ENCODE measurements around the gene RCN2. TPM values are rescaled to one million over a fixed set of nuclear protein-coding genes. Genes with fewer than 3 reads are reported as not detected.
A peak's percentile ranks its signal among the peaks of the same experiment; 100 is the strongest.

RCN2 gene
- polyA plus RNA-seq, 1 experiment = 123 TPM

DNA sequence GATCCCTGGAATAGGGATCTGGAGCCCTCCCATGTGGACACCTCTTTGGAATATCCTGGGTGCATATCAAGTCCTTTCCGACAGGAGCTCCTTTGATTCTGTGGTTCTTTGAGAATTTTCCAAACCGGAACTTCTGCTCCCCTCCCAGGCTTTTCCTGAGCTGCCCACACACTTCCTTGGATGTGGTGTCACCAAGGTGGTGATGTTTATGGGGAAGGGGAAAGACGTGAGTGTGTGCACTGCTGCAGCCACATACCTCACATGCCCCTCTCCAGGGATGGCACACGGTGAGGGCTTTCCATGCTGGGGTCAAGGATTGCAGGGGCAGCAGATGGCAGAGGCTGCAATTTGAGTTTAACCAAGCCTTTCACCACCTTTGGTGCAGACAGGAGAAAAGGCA is 35.5 kb downstream of the RCN2 start:
- ChIA-PET POLR2A (no interaction called here), CTCF (no interaction called here)
- TF ChIP-seq, protein P1, sequence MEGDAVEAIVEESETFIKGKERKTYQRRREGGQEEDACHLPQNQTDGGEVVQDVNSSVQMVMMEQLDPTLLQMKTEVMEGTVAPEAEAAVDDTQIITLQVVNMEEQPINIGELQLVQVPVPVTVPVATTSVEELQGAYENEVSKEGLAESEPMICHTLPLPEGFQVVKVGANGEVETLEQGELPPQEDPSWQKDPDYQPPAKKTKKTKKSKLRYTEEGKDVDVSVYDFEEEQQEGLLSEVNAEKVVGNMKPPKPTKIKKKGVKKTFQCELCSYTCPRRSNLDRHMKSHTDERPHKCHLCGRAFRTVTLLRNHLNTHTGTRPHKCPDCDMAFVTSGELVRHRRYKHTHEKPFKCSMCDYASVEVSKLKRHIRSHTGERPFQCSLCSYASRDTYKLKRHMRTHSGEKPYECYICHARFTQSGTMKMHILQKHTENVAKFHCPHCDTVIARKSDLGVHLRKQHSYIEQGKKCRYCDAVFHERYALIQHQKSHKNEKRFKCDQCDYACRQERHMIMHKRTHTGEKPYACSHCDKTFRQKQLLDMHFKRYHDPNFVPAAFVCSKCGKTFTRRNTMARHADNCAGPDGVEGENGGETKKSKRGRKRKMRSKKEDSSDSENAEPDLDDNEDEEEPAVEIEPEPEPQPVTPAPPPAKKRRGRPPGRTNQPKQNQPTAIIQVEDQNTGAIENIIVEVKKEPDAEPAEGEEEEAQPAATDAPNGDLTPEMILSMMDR (IDR thresholded peaks at IDR 0.05; ENCODE audit: low read depth, low read length) = no peak
- DNase-seq (ENCODE audit: low read depth, low spot score) = no peak
- no peaks in the 10 kb centered on the region for H3K9me3 ChIP-seq (ENCODE audit: control insufficient read depth, insufficient read depth, low read length)
- peaks cover 14% of the 10 kb centered on the region for H3K27me3 ChIP-seq (ENCODE audit: control insufficient read depth, insufficient read depth, low read length)
- no peak overlapping the region for H3K4me3 ChIP-seq (ENCODE audit: low read depth, low read length)
- H3K27ac ChIP-seq (ENCODE audit: low read depth, low read length) = no peak overlapping the region

DNA sequence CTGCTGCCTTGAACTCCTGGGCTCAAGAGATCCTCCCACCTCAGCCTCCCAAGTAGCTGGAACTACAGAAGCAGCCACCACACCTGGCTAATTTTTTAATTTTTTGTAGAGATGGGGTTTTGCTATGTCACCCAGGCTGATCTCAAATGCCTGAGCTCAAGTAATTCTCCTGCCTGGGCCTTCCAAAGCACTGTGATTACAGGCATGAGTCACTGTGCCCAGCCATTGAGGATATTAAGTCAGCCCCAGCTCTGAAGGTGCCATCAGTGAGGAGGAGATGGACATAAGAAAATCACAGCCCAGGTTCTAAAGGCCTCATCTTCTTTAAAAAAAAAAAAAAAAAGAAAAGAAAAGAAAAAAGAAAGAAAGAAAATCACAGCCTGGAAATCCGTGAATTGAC is 36.8 kb downstream of the RCN2 start:
- peaks cover 18% of the 10 kb centered on the region for H3K27me3 ChIP-seq (ENCODE audit: control insufficient read depth, insufficient read depth, low read length)
- CTCF ChIA-PET = interaction anchor here (0.7 kb wide), 1 partner anchor 663 kb away, joined by 3 read pairs; no protein-coding TSS in a partner anchor
- no peak overlapping the region for H3K27ac ChIP-seq (ENCODE audit: low read depth, low read length)
- POLR2A ChIA-PET = no interaction called here
- H3K4me3 ChIP-seq (ENCODE audit: low read depth, low read length) = no peak overlapping the region
- no peaks in the 10 kb centered on the region for H3K9me3 ChIP-seq (ENCODE audit: control insufficient read depth, insufficient read depth, low read length)
- TF ChIP-seq, protein P1 (IDR thresholded peaks at IDR 0.05; ENCODE audit: low read depth, low read length) = no peak
- DNase-seq (ENCODE audit: low read depth, low spot score) = no peak

DNA sequence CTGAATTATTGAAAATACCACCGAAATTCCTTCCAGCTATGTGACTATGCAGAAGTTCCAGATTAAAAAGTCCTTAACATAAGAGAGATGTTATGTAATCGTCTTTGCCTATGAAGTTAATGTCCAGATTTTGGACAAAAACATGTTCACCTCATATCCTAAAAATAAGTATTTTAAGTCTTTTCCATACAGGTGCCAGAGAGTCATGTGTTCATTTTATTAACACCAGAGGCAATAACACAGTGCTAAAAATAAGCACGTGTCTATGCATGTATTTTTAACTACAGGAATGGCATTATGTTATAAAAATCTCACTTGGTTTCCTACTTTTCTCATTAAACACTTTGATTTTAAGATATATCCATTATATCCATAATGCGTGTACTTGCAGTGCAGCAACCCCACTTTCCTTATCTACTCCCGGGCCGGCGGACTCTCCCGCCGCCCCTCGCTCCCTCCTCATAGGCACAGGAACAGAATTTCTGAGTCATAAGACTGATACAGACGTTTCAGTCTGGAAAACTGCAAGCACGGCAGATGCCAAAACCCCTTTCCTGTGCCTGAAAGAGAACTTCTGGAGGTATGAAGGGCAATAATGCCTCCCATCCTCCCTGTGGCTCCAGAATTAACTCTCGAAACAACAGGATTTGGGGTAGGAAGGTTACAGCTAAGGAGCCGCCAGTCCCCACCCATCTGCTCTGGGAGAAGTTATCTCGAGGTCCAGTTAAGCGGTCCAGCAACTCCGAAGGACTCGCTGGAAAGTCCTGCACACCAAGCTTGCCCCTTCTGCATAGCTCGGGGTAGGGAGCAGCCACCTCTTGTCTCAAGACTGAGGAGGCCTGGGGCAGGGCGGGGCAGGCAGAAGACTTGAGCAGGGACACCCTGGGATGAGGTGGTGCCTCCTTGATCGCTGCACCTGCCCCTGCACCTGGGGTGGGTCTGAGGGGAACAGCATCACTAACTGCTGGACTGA is 41.1 kb downstream of the RCN2 start:
- DNase-seq (ENCODE audit: low read depth, low spot score) = no peak
- Histone ChIP-seq H3K4me3 (ENCODE audit: low read depth, low read length) (no peak overlapping the region), H3K9me3 (ENCODE audit: control insufficient read depth, insufficient read depth, low read length) (no peaks in the 10 kb centered on the region), H3K27ac (ENCODE audit: low read depth, low read length) (peak overlapping the region; percentile 11), H3K27me3 (ENCODE audit: control insufficient read depth, insufficient read depth, low read length) (peaks cover 18% of the 10 kb centered on the region)
- ChIA-PET POLR2A (no interaction called here), CTCF (interaction anchor here (0.9 to 1.9 kb wide), 4 partner anchors 16 to 570 kb away, joined by 3 to 5 read pairs (median 3); no protein-coding TSS in a partner anchor)
- TF ChIP-seq, protein P1 (IDR thresholded peaks at IDR 0.05; ENCODE audit: low read depth, low read length) = no peak

DNA sequence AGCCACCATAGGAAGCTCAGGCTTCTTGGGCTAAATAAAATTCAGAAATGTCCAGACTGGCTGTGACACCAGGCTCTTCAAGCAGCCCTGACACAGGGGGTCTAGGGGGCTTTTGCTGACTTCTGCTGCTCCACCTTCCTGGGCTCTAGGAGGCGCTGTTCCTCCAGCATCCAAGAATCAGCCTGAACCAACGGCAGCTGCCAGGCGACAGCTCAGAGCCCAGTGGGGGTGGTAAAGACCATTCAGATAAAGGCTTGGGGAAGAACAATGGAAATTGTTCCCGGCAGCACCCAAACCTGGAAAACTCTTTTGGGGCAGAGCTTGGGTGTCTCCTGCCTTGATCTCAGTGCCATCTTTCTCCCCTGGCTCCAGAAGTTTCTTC is 41.8 kb downstream of the RCN2 start:
- no peak overlapping the region for H3K27ac ChIP-seq (ENCODE audit: low read depth, low read length)
- peaks cover 18% of the 10 kb centered on the region for H3K27me3 ChIP-seq (ENCODE audit: control insufficient read depth, insufficient read depth, low read length)
- H3K9me3 ChIP-seq (ENCODE audit: control insufficient read depth, insufficient read depth, low read length) = no peaks in the 10 kb centered on the region
- POLR2A ChIA-PET = no interaction called here
- CTCF ChIA-PET = interaction anchor here (0.9 to 1.9 kb wide), 5 partner anchors 15 to 570 kb away, joined by 3 to 5 read pairs (median 3); no protein-coding TSS in a partner anchor
- no peak for DNase-seq (ENCODE audit: low read depth, low spot score)
- no peak overlapping the region for H3K4me3 ChIP-seq (ENCODE audit: low read depth, low read length)
- TF ChIP-seq, protein P1 (IDR thresholded peaks at IDR 0.05; ENCODE audit: low read depth, low read length) = peak; percentile 51

DNA sequence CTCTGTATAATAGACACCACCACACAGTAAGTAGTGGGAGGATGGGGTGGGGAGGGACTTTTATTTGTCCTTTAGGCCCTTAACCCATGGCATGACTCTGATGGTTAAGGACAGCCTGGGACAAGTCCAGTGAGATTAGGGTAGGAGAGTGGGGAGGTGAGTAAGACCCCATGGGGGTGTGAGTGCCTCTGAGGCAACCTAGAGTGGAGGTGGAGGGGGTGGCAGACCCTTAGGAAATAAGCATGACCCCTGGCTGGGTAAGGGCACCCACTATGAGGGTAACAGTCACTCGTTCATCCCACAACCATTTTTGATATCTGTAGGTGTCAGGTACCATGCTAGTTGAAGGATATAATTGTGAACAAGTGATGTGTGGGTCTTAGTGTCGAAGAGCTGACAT is 42.4 kb downstream of the RCN2 start:
- ChIA-PET POLR2A (no interaction called here), CTCF (interaction anchor here (0.9 to 1.9 kb wide), 4 partner anchors 15 to 569 kb away, joined by 3 to 5 read pairs (median 4); no protein-coding TSS in a partner anchor)
- no peak overlapping the region for H3K4me3 ChIP-seq (ENCODE audit: low read depth, low read length)
- H3K27ac ChIP-seq (ENCODE audit: low read depth, low read length) = no peak overlapping the region
- TF ChIP-seq, protein P1 (IDR thresholded peaks at IDR 0.05; ENCODE audit: low read depth, low read length) = no peak
- peaks cover 18% of the 10 kb centered on the region for H3K27me3 ChIP-seq (ENCODE audit: control insufficient read depth, insufficient read depth, low read length)
- DNase-seq (ENCODE audit: low read depth, low spot score) = no peak
- H3K9me3 ChIP-seq (ENCODE audit: control insufficient read depth, insufficient read depth, low read length) = peaks cover 3% of the 10 kb centered on the region
